Ramos (cell line): ENCODE results near the gene NEK1.
"Not testable (repeated sequence)": the region's sequence is repeated elsewhere in the genome, so short reads cannot be mapped to it uniquely, and the experiment has no call there.

Experiments
- in situ Hi-C: fragments of 300-500 bp; cut with MboI; formaldehyde crosslinking; loops from one replicate; pipeline ENCODE4 v1.14.3; 2022; ENCODE audit warnings: low sequenced_read_pairs; ENCODE audit not compliant: unreplicated experiment

The NEK1 gene

GRCh38 chr4:169546548-169546947 is 65.8 kb downstream of the NEK1 start:
- in situ Hi-C loops: not testable (repeated sequence)

- in situ Hi-C loops: no loop called here
Measured at GRCh38 chr4:169540774-169541173, 71.6 kb downstream of the NEK1 start.

- in situ Hi-C loops: no loop called here
Measured at GRCh38 chr4:169530048-169530447, 82.3 kb downstream of the NEK1 start.

GRCh38 chr4:169523796-169524195 is 88.6 kb downstream of the NEK1 start:
- in situ Hi-C loops: no loop called here

GRCh38 chr4:169510617-169511016 is 101.8 kb downstream of the NEK1 start:
- in situ Hi-C loops: no loop called here

- in situ Hi-C loops: no loop called here
Measured at GRCh38 chr4:169506903-169507302, 105.5 kb downstream of the NEK1 start.

GRCh38 chr4:169499907-169500306 is 112.5 kb downstream of the NEK1 start:
- in situ Hi-C loops: not testable (repeated sequence)

GRCh38 chr4:169494234-169494633 is 118.1 kb downstream of the NEK1 start:
- in situ Hi-C loops: not testable (repeated sequence)

GRCh38 chr4:169493164-169493524 is 119.2 kb downstream of the NEK1 start:
- in situ Hi-C loops: no loop called here

- in situ Hi-C loops: no loop called here
Measured at GRCh38 chr4:169492436-169493163, 119.8 kb downstream of the NEK1 start.

- in situ Hi-C loops: no loop called here
Measured at GRCh38 chr4:169491211-169491610, 121.2 kb downstream of the NEK1 start.

GRCh38 chr4:169489306-169489705 is 123.1 kb downstream of the NEK1 start:
- in situ Hi-C loops: loop anchor here (10.0 kb wide), 1 partner anchor 555 kb away; no protein-coding TSS in a partner anchor

GRCh38 chr4:169485791-169486742 is 126.3 kb downstream of the NEK1 start:
- in situ Hi-C loops: loop anchor here (10.0 kb wide), 1 partner anchor 551 kb away; no protein-coding TSS in a partner anchor

- in situ Hi-C loops: loop anchor here (10.0 kb wide), 1 partner anchor 550 kb away; no protein-coding TSS in a partner anchor
Measured at GRCh38 chr4:169485086-169485485, 127.3 kb downstream of the NEK1 start.

- in situ Hi-C loops: loop anchor here (10.0 kb wide), 1 partner anchor 550 kb away; no protein-coding TSS in a partner anchor
Measured at GRCh38 chr4:169484485-169484884, 127.9 kb downstream of the NEK1 start.

GRCh38 chr4:169464080-169464479 is 148.3 kb downstream of the NEK1 start:
- in situ Hi-C loops: no loop called here

- in situ Hi-C loops: no loop called here
Measured at GRCh38 chr4:169460081-169460480, 152.3 kb downstream of the NEK1 start.

GRCh38 chr4:169458575-169458974 is 153.8 kb downstream of the NEK1 start:
- in situ Hi-C loops: no loop called here

GRCh38 chr4:169452644-169453043 is 159.7 kb downstream of the NEK1 start:
- in situ Hi-C loops: not testable (repeated sequence)

- in situ Hi-C loops: not testable (repeated sequence)
Measured at GRCh38 chr4:169448935-169449334, 163.4 kb downstream of the NEK1 start.

- in situ Hi-C loops: no loop called here
Measured at GRCh38 chr4:169446824-169447223, 165.6 kb downstream of the NEK1 start.
